Breast epithelium (tissue), 4 donors: Measurements from ENCODE around the gene KLK7. TPM values are rescaled to one million over a fixed set of nuclear protein-coding genes. Genes with fewer than 3 reads are reported as not detected.

Experiments used
- DNase-seq, 2 donors: peaks; one replicate each; pipeline ENCODE4 v3.0.0-alpha.2; 2019; ENCODE audit warnings: low spot score in 2 of 2
- H3K27ac ChIP-seq, 2 donors: fragments of 200-600 bp; sonication (generic) in 1 of 2; one replicate each; pipeline ENCODE4 v1.5.1; 2016 to 2019; ENCODE audit warnings: mild to moderate bottlenecking in 1 of 2
- H3K27me3 ChIP-seq, 2 donors: fragments of 200-600 bp; sonication (generic) in 1 of 2; one replicate each; pipeline versions ENCODE4 v1.5.1 to v1.6.0; 2017 to 2019; ENCODE audit warnings: control low read depth in 1 of 2, mild to moderate bottlenecking in 1 of 2
- H3K36me3 ChIP-seq: fragments of 200-600 bp; one replicate; pipeline ENCODE4 v1.5.1; 2019
- H3K4me1 ChIP-seq, 2 donors: fragments of 200-600 bp; sonication (generic); one replicate each; pipeline ENCODE4 v1.5.1; 2016 to 2019; ENCODE audit warnings: control low read depth in 1 of 2
- H3K4me3 ChIP-seq, 3 donors: fragments of 200-600 bp; sonication (generic); 1 replicate in 2 of 3; 2 replicates in 1 of 3; pipeline ENCODE4 v1.5.1; 2016 to 2019; ENCODE audit warnings: mild to moderate bottlenecking in 3 of 3, moderate library complexity in 2 of 3
- H3K9me3 ChIP-seq, 2 donors: fragments of 200-600 bp; sonication (generic) in 1 of 2; one replicate each; pipeline ENCODE4 v1.5.1; 2016 to 2019; ENCODE audit warnings: control low read depth in 1 of 2
- CTCF ChIP-seq, 3 donors: fragments of 450-650 bp; IDR thresholded peaks; one replicate each; pipeline ENCODE4 v1.5.1; 2016 to 2017; ENCODE audit warnings: antibody characterized with exemption in 3 of 3, mild to moderate bottlenecking in 3 of 3, moderate library complexity in 3 of 3
- POLR2A ChIP-seq: fragments of 450-650 bp; IDR thresholded peaks from one replicate; pipeline ENCODE4 v1.6.1; 2016; ENCODE audit warnings: antibody characterized with exemption, mild to moderate bottlenecking, moderate library complexity
- POLR2AphosphoS5 ChIP-seq, 3 donors: sonication (generic); formaldehyde crosslinking; IDR thresholded peaks; one replicate each; pipeline ENCODE4 v1.6.1; 2017; ENCODE audit warnings: antibody characterized with exemption in 3 of 3
- intact Hi-C: fragments of 100-400 bp; cut with DNase I; formaldehyde crosslinking; loops from one replicate; pipeline ENCODE4 v1.15.1; 2023; ENCODE audit warnings: low total_unique reads
- total RNA-seq, 3 donors: library from RNA; depleted of rRNA; stranded (reverse); fragments of >200 nt; gene quantifications; one replicate each; pipeline ENCODE4 v1.1.0, GENCODE V29; 2016

KLK7 gene
- total RNA-seq, 3 donors from 2014 or later, result 7.5 to 103 TPM; not detected in 1

DNA sequence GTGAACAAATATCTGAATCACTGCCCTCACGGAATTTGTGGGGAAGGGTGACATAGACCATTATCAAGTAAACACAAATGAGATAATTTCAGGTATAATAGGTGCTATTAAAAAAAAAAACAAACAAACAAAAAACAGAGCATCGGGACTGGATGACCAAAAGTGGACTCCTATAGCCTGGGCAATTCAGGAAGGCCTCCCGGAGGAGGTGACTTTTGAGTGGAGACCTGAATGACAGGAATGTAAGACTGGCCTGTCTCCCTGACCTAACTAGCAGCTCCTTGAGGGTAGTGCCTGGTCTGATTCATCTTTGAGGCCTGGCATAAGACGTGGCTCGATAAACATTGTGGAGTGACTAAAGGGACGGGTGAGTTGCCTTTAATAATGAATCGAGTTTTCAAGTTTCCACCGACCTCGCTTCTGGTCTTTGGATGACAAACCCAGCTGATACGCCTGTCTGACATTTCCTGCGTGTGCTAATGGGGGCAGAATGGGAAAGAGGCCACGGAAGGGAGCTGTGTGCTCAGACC, 29.0 kb upstream of the KLK7 start:
- H3K9me3 ChIP-seq, result no peaks in the 10 kb centered on the region
- intact Hi-C loops, result loop anchor here (10.0 kb wide), 1 partner anchor 78 kb away; no protein-coding TSS in a partner anchor
- TF ChIP-seq POLR2A, result no peak
- no peak for TF ChIP-seq CTCF (IDR thresholded peaks at IDR 0.05)
- no peak for TF ChIP-seq POLR2AphosphoS5 (IDR thresholded peaks at IDR 0.05)
- H3K27ac ChIP-seq, result no peak overlapping the region
- H3K36me3 ChIP-seq, result no peaks in the 10 kb centered on the region
- peaks cover 0 to 9% of the 10 kb centered on the region in 2 donors for H3K27me3 ChIP-seq
- H3K4me3 ChIP-seq, result no peak overlapping the region
- H3K4me1 ChIP-seq, result peaks cover 0 to 3% of the 10 kb centered on the region in 2 donors
- DNase-seq, result no peak

- H3K27ac ChIP-seq, result no peak overlapping the region
- intact Hi-C loops, result loop anchor here (10.0 kb wide), 1 partner anchor 75 kb away; no protein-coding TSS in a partner anchor
- H3K4me1 ChIP-seq, result no peaks in the 10 kb centered on the region
- TF ChIP-seq POLR2A (no peak), CTCF (IDR thresholded peaks at IDR 0.05) (no peak), POLR2AphosphoS5 (IDR thresholded peaks at IDR 0.05) (no peak)
- no peaks in the 10 kb centered on the region for H3K36me3 ChIP-seq
- no peaks in the 10 kb centered on the region for H3K9me3 ChIP-seq
- no peaks in the 10 kb centered on the region for H3K27me3 ChIP-seq
- H3K4me3 ChIP-seq, result no peak overlapping the region
- no peak for DNase-seq
Measured at GRCh38 chr19:51010066-51010795, 26.5 kb upstream of the KLK7 start.

DNA sequence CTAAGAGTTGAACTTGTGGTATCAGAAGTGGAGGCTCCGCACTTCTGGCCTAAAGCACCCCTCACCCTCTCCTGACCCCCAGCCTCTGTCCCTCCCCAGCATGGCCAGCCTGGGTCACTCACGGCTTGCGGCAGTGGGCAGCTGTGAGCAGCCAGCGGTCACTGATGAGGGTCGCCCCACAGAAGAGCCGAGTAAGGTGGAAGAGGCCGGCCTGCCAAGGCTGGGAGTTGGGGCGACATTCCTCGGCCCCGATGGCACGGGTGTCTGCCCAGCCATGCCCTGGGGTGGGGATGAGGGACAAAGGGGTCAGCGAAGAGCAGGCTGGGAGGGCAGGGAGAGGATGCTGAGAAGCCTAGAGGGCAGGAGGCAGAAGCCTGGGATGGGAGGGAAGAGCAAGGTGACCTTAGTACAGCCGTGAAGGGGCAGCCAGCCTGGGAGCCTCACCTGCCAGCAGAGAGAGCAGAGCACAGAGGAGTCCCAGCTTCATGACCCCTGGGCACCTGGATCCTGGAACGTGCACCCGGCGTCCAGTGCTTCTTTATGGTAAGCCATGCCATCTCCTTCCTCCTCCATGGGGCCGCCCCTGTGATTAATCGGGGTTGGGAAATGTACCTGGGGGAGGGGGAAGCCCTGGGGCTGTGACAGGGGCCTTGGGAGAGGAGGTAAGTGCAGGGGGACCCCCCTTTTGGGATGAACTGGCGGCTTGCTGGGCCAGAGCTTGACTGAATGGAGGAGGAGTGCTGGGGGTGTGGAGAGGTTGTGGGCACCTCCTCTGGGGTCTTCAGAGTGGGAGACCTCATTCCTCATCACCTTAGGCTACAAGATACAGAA, 25.6 kb upstream of the KLK7 start:
- Histone ChIP-seq H3K9me3 (no peaks in the 10 kb centered on the region), H3K36me3 (no peaks in the 10 kb centered on the region), H3K27ac (no peak overlapping the region), H3K4me1 (no peaks in the 10 kb centered on the region), H3K4me3 (no peak overlapping the region), H3K27me3 (no peaks in the 10 kb centered on the region)
- no peak for DNase-seq
- TF ChIP-seq CTCF (IDR thresholded peaks at IDR 0.05) (no peak), POLR2A (no peak), POLR2AphosphoS5 (IDR thresholded peaks at IDR 0.05) (no peak)
- intact Hi-C loops, result no loop called here

DNA sequence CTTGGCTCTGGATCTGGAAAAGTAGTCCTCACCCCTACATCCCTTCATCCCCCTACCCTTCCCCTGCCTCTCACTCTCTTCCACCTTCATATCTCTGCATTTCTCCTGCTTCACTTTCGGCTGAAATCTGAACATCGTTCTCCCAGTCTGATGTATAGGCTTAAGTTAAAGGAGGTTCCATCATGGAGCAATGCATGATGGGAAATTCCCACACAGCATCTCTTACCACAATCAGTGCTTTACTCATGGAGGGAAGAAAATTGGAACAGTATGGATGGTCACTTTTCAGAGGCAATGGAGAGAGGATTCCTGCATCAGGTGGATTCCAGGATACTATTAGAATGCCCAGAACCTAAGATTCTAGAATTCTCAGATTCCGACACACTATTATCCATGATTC, 23.8 kb upstream of the KLK7 start:
- intact Hi-C loops, result no loop called here
- H3K27me3 ChIP-seq, result peaks cover 0 to 6% of the 10 kb centered on the region in 2 donors
- TF ChIP-seq POLR2A, result no peak

GRCh38 chr19:51006406-51006805, 22.7 kb upstream of the KLK7 start:
- DNase-seq, result no peak
- H3K27me3 ChIP-seq, result peaks cover 0 to 12% of the 10 kb centered on the region in 2 donors
- no peaks in the 10 kb centered on the region for H3K9me3 ChIP-seq
- no peak overlapping the region for H3K4me3 ChIP-seq
- intact Hi-C loops, result no loop called here
- H3K4me1 ChIP-seq, result peaks cover 0 to 3% of the 10 kb centered on the region in 2 donors
- no peak overlapping the region for H3K27ac ChIP-seq
- H3K36me3 ChIP-seq, result no peaks in the 10 kb centered on the region
- TF ChIP-seq CTCF (IDR thresholded peaks at IDR 0.05), result no peak
- TF ChIP-seq POLR2A, result no peak
- no peak for TF ChIP-seq POLR2AphosphoS5 (IDR thresholded peaks at IDR 0.05)

More for the DNA sequence above, 23.8 kb upstream of the KLK7 start:
- H3K4me3 ChIP-seq, result no peak overlapping the region
- no peak overlapping the region for H3K27ac ChIP-seq
- no peaks in the 10 kb centered on the region for H3K36me3 ChIP-seq
- H3K9me3 ChIP-seq, result no peaks in the 10 kb centered on the region
- no peaks in the 10 kb centered on the region for H3K4me1 ChIP-seq
- DNase-seq, result no peak
